GM19238 (cell line): ENCODE measurements around the gene PPP2R5C.
"Not testable (repeated sequence)": the region's sequence is repeated elsewhere in the genome, so short reads cannot be mapped to it uniquely, and the experiment has no call there.

Source experiments
- DNase-seq: peaks from one replicate; pipeline ENCODE4 v3.0.0; 2011; ENCODE audit warnings: low spot score; ENCODE audit not compliant: insufficient read length

The PPP2R5C gene

DNA sequence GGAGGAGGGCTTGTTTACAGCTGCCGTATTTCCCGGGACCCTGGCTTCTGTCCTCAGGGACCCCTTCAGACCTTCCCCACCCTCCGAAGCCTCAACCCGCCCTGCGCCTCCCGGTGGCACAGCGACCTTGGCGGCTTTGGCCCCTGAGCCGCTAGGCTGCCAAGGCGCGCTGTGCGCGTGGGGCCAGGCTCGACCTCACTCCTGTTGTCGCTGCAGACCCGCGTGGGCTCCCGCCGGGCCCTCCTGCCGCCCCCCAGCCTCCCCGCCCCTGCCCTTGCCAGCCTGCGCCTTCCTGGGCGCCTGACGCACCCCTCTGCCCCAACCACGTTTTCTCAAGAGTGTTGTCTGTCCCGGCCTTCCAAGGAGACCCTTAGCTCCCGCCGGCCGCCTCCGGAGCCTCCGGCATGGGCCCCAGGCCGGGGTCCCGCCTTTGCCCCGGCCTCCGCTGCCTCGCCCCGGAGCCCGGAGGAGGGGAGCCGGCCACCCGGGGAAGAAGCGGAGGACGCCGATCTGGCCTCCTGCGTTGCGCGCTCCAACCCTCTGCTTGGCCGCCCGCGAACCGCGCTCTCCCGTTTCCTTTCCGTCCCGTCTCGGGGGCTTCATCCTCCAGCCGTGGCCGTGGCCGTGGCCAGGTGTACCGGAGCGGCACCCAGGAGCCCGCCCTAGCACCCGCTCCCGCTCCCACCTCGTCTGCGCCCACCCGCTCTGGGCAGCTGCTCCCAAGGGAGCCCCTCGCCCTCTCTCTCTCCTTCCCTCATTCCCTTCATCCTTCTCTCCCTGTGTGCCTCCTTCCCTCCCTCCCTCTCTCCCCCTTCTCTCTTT, 19.9 kb downstream of the PPP2R5C start:
- DNase-seq: no peak

DNA sequence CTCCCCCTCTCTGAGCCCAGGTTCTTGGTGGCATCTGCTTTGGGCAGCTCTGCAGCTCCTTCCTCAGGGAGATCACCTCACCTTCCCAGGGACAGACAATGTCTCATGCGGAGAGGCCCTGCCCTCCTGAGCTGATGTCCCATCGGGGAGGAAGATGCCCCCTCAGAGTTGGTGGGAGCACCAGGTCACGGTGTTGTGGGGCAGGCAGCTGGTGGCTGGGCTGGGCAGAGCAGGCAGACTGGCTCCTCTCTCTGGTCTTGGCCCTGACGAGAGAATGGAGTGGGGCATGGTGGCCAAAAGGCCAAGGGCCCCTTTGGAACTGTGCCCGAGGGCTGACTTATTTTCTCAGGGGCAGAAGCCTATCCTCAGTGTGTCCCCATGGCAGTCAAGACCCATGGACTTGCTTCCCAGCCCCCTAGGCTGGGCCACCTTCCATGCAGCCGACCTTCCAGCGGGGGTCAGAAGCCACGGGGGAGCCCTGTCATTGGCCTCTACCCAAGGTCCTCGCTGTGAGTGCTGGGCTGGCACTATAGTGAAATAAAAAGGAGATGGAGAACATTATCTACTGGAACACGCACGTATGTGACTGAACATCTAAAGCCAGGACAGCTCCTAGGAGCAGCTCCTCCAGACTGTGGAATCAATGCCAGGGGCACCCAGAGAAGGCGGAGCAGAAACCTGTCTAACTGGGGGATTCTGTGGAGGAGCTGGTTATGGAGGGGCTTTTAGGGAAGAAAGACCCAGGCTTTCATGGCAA, 21.9 kb downstream of the PPP2R5C start:
- no peak for DNase-seq

DNA sequence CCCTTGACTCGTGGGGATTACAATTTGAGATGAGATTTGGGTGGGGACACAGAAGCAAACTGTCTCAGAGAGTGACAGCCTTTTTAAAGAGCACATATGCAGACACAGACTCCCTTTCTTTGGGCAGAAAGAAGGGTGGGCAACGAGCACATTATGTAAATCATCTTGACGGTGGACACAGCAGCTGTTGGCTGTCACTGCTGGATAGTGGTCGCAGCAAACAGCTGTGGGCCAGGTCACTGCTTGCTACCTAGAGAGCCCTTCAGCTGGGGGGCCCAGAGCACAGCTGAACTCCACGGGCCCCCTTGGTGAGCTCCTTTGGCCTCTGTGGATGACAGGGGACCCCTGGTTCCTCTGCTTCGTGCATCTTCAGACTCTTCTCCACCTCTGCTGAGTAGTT, 23.1 kb downstream of the PPP2R5C start:
- no peak for DNase-seq

DNA sequence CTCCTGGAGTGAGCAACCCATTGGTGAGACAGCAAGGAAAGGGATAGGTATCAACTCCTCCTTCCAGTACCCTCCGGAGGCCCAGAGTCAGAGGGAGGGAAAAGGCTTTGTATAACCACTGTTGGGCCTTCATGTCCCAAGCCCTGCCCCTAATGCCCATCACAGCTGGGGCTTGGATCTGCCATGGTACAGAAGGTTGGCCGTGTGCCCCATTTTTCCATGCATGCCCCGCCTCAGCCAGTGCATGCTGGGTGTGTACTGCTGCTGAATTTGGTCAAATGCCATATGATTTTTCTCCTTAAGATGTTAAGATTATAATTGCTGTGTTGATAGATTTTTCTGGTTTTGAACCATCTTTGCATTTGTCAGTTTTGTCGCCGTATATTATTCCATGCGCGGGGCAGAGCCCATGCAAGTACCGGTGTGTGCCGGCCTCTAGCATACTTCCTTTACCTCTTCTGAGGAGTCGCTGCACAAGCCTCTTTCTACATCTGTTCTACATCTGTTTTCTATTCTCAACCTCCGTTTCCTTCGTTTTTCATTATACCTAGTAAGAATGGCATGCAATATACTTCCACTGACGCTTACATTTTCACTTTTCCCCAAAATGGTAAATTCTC, 26.6 kb downstream of the PPP2R5C start:
- no peak for DNase-seq

DNA sequence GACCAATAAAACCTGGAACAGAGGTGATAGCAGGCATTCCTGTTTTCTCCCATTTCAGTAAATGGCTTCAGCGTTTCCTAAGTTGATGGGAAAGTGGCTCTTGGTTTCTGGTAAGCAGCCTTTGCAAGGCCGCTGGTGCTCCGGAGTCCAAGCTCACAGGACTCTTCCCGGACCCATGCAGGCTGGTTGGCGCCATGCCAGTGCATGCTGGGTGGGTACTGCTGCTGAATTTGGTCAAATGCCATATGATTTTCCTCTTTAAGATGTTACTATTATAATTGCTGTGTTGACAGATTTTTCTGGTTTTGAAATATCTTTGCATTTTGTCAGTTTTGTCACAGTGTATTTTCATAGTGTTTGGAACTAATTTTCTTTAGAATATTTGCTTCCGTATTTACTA, 27.7 kb downstream of the PPP2R5C start:
- DNase-seq: no peak

DNA sequence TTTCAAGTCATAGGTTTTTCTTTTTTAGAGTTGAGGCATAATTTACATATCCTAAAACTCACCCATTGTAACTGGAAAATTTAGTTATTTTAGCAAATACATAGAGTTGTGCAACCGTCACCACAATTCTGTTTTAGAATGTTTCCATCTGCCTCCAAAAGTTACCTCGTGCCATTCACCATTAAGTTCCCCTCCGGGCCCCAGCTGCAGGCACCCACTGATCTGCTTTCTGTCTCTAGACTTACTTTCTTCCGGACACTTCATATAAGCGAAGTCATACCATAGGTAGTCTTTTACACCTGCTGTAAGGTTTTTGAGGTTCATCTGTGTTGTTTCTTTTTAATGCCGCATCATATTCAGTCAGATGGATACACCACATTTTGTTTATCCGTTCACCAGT, 28.7 kb downstream of the PPP2R5C start:
- DNase-seq: no peak

DNA sequence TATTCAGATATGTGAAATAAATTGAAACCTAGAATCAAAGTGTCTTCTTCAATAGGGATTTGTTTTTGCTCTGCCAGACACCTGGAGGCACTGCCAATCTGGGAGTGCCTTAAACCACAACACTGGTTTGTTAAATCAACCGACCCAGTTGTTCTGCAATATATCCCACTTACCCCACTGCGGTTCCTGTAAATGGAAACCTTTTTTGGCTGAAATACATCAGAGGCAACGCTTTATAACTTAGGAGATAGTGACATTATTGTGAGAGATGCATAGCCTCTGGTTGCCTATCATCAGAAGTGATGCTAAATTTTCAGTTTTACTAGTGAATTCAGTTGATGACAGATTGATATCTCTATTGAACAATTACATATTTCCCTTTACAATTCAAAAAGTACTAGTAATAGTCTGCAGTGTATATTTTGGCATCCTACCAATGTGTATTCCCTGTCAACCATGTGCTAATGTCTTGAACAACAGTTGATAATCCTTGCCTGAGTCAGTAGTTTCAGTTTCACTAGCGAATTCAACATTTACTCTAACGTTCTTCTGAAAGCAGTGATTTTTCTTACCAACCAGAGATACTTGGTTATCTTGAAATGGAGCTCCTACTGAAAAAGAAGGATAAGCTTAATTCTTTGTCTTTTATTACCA, 30.5 kb downstream of the PPP2R5C start:
- DNase-seq: no peak

DNA sequence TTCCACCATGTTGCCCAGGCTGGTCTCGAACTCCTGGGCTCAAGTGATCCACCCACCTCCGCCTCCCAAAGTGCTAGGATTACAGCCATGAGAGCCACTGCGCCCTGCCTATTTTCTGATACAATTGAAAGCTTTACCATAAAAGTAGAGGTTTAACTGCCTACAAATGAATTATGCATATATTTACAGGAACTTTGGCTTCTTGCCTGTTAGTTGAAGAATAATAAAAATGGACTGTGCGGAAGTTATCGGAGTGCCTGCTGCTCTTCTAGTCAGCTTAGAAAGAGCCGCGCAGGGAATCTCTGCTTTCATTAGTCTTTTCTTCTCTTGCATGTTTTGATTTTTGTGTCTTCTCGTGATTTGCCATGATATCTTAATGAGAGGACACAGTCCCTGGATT, 34.5 kb downstream of the PPP2R5C start:
- DNase-seq: no peak

DNA sequence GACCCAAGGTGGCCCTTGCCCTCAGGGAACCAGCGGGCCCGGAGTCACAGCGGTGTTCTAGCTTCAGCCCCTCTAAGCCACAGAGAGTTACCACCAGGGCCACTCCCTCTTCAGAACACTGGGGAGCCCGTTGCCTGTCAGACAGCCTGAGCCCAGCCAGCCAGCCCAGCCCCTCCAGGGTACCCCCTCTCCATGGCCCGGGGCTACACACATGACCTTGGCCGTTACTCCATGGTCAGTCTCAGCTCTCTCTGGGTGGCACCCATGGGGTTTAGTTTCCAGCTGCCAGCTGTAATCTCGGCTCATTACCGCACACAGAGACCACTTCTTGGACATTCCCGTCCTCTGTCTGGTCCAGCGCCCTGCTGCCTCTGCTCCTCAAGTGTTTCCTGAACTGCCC, 35.0 kb downstream of the PPP2R5C start:
- DNase-seq: no peak

DNA sequence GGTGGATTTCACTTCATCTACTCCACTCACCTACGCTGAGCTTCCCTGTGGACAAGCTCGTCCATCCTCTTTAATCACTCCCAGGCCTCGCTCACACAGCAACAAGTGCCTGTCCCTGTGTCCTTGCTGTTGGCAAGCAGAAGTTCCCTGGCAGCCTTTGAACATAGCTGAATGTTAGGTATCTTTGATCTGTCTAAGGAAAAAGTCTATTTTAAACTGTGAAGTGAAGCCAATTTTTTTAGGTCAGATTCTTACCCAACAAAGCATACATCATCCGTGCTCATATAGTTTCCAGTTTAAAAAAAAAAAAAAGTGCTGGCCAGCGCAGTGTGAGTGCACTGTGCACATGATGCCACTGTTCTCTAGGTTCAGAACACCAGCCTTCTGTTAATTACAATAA, 36.3 kb downstream of the PPP2R5C start:
- no peak for DNase-seq

DNA sequence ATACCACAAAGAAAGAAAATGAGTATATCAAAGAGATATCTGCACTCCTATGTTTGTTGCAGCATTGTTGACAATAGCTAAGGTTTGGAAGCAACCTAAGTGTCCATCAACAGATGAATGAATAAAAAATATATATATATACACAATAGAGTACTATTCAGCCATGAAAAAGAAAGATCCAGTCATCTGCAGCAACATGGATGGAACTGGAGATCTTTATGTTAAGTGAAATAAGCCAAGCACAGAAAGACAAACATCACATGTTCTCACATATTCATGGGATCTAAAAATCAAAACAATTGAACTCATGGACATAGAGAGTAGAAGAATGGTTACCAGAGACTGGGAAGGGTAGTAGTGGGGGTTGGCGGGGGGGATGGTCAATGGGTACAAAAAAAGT, 42.9 kb downstream of the PPP2R5C start:
- not testable (repeated sequence) for DNase-seq

DNA sequence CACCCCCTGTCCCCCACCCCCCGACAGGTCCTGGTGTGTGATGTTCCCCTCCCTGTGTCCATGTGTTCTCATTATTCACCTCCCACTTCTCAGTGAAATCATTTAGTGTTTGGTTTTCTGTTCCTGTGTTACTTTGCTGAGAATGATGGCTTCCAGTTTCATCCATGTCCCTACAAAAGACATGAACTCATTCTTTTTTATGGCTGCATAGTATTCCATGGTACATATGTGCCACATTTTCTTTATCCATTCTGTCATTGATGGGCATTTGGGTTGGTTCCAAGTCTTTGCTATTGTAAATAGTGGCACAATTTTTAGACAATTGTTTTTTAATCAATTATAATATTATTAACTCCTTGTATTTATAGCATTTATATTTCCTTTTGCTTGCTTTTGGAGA, 44.7 kb downstream of the PPP2R5C start:
- not testable (repeated sequence) for DNase-seq

DNA sequence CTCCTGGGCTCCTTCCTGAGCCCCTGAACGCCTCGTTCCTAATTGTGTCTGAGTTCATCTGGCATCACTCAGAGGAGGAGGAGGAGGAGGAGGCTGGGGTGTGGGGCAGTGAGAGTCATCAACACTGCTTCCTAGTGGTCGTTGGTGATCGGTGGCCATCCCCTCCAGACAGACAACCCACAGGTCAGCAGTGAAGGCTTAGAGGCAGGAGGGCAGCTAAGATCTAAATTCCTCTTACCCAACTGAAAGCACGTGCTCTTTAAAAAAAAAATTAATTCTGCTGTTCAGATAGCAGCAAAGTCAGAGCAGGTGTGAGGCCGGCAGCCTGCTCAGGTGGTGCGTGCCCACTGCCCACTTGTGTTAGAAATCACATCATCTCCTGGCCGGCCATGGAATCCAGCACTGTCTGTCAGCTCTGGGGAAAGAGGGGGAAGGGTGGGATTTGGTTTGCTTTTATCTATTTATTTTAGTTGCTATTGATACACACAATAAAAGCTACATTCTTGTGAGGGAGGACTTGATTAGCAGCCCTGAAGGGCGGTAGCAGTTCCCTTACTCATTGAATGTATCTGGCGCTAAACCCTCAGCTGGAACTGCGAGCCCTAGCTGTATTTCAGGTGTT, 46.6 kb downstream of the PPP2R5C start:
- no peak for DNase-seq

DNA sequence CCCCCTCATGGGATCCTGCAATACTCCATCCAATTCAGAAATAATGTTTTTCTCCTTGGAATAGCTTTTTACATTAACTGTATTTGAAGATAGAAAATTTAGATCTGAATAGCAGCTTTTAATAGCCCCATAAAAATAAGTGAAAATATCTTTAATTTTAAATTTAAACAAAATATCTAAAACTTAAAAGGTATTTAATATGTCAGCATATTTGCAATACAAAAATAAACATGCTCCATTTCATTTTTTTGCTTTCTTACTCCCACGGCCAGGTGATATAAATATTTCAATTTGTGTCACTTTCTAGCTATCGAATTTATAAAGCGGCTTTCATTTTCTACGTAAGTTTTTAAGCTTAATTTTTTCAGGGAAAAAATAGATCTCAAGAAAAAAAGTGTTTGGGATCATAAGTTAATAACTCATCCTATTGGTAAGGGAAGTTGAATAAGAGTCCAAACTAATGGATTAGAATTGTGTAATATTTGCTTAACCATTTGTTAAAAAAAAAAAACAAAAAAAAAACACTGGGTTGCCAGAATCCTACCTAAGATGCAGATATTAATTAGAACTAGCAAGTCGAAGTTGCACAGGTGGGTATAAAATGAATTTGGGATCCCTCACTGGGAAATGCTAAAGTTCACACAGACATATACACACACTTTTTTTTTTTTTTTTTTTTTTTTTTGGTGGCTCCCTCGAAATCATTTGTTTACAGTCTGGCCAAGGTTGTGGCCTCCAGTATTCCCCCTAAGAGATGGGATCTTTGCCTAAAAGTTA, 47.6 kb downstream of the PPP2R5C start:
- no peak for DNase-seq

DNA sequence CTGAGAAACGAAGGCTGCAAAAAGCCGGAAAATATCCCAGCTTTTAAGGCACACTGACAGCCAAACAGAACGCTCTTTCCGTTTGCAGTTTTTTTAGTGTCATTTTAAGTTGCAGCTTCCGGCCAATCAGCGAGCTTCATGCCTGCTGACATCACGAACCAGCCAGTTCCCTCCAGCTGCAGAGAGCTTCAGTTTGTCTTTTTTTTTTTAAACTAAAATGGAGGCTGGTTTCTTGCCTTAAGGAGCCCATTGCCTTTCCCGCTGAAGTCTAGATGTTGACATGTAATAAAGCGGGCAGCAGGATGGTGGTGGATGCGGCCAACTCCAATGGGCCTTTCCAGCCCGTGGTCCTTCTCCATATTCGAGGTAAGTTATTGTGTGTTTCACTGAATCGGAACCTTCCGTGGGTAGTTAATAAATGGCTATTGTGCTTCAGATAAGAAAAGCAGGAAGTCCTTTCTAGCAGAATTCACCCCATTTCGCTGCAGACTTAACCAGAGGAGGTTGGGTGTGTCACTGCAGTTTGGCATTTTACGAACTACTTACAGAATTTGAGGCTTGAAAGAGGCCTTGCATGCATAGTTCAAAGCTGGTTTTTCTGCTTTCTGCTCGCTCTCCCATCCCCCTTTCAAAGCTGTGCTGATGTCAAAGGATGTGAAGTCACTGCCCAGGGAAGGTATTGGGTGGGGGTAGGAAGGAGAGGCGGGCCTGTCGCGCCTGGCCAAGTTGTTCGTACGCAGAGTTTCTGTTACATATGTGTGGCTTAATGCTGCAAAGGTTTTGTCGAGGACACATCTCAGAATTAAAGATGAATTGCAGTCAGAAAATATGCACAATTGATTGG, 48.4 kb downstream of the PPP2R5C start:
- peak; percentile 63 for DNase-seq

DNA sequence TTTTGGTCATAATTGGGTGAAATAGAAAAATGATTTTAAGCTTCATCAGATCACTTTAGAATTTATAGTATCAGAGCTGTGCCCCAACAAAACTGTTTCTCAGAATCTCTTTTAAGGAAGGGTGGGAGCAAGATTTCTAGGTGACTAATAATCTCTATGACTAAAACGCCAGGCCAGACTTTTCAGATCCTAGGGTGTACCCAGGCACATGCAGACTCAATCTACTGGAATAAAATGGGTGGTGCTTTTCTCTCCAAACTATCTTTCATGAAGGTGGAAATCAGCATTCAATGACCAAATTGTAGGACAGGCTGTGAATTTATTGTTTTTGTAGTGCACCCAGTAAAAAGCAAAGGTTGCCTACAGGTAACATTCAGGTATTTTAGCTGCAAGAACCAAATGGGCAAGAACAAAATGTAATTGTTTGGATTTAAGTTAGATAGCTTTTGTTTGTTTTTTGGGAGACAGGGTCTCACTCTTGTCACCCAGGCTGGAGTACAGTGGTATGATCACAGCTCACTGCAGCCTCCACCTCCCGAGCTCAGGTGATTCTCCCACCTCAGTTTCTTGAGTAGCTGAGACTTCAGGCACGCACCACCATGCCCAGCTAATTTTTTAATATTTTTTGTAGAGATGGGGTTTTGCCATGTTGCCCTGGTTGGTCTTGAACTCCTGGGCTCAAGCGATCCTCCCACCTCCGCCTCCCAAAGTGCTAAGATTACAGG, 49.5 kb downstream of the PPP2R5C start:
- no peak for DNase-seq

DNA sequence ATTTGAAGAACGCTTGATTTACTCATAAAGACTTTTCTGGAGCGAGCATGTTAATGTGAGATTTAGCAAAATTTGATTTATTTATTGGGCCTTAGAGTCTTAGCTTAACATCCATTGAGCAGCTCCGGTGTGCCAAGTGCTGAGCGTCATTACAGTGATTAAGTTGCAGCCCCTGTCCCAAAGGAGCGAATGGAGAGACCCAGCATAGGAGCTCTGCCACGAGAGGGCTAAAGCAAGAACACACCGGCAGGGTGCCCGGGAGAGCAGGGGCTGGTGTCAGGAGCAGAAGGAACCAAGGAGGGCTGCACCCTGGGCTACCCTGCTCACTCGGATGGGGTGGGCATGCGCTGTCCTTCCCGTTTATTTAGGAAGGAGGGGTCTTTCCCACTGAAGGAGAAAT, 50.6 kb downstream of the PPP2R5C start:
- DNase-seq: no peak

DNA sequence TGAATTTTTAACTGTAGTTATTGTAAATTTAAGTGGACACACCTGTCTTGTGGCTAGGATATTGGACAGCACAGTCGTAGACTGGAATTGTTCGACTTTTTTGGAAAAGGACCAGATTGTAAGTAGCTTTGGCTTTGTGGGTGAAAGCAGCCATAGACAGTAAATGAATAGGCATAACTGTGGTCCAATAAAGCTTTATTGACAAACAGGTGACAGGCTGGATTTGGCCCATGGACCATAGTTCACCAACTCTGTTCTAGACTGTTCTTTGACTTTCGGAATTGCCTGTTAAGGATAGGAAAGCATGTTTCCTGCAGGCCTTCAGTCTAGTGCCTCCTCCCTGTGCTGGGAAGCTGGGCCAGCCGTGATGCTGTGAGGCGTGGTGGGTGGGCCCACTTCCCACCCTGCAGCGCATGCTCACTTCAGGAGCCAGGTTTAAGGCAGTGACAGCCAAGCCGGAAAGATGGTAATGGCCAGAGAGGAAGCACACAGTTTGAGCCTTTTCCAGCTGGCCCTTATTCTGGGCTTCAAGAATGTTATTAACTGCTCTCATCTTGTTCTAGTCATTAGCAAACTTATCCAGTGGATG, 51.8 kb downstream of the PPP2R5C start:
- DNase-seq: no peak

DNA sequence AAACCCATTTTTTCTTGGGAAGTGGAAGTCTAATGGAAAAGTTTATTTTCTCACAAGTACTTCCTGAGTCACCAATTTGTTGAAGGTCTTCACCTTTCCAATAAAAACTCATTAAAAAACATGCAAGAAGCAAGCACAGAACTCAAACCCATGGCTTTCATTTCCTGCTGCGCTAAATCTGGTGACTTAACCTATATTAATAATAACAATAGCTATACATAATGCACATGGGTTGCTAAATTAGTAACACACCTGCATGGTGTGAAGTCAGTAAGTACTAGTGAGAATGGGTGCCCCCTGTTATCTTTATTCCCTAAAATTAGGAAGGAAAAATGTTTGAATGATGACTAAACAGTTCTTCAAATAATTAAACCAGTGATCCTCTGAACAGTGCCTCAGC, 52.3 kb downstream of the PPP2R5C start:
- DNase-seq: no peak
